ENCODE data around the gene ARIH1.
A peak's percentile ranks its signal among the peaks of the same experiment; 100 is the strongest.

ARIH1 gene

GRCh38 chr15:72497402-72497801 is 23.3 kb downstream of the ARIH1 start:
- H3K36me3 Mint-ChIP-seq: peaks cover 34% of the 10 kb centered on the region
- ATAC-seq: no peak
- DNase-seq (ENCODE audit: low spot score in 2 of 2): no peak
- no peak overlapping the region for H3K4me3 Mint-ChIP-seq
- peak overlapping the region; percentile 67 for H3K27ac Mint-ChIP-seq
- no peaks in the 10 kb centered on the region for H3K9me3 Mint-ChIP-seq
- H3K4me1 Mint-ChIP-seq: peaks cover 39% of the 10 kb centered on the region

- Mint-ChIP-seq H3K36me3 (peaks cover 30% of the 10 kb centered on the region), H3K4me3 (no peak overlapping the region), H3K9me3 (no peaks in the 10 kb centered on the region), H3K4me1 (peaks cover 29% of the 10 kb centered on the region), H3K27ac (no peak overlapping the region)
- no peak for ATAC-seq
- DNase-seq (ENCODE audit: low spot score in 2 of 2): no peak
Observed at GRCh38 chr15:72502220-72502809, 28.2 kb downstream of the ARIH1 start.

- Mint-ChIP-seq H3K27ac (peak overlapping the region; percentile 24), H3K9me3 (no peaks in the 10 kb centered on the region), H3K4me3 (no peak overlapping the region), H3K36me3 (peaks cover 30% of the 10 kb centered on the region), H3K4me1 (peaks cover 25% of the 10 kb centered on the region)
- ATAC-seq: no peak
- no peak for DNase-seq (ENCODE audit: low spot score in 2 of 2)
Observed at GRCh38 chr15:72503147-72503546, 29.0 kb downstream of the ARIH1 start.

- DNase-seq (ENCODE audit: low spot score in 2 of 2) (no peak), ATAC-seq (no peak)
- Mint-ChIP-seq H3K4me1 (peaks cover 43% of the 10 kb centered on the region), H3K9me3 (no peaks in the 10 kb centered on the region), H3K36me3 (no peaks in the 10 kb centered on the region), H3K27ac (no peak overlapping the region), H3K4me3 (no peak overlapping the region)
Observed at GRCh38 chr15:72507402-72508092, 33.4 kb downstream of the ARIH1 start.

- H3K4me1 Mint-ChIP-seq: peaks cover 40% of the 10 kb centered on the region
- no peaks in the 10 kb centered on the region for H3K36me3 Mint-ChIP-seq
- no peak overlapping the region for H3K27ac Mint-ChIP-seq
- ATAC-seq: no peak
- no peak for DNase-seq (ENCODE audit: low spot score in 2 of 2)
- no peak overlapping the region for H3K4me3 Mint-ChIP-seq
- H3K9me3 Mint-ChIP-seq: no peaks in the 10 kb centered on the region
Observed at GRCh38 chr15:72509484-72509883, 35.4 kb downstream of the ARIH1 start.

- H3K27ac Mint-ChIP-seq: no peak overlapping the region
- H3K4me3 Mint-ChIP-seq: no peak overlapping the region
- ATAC-seq: no peak
- no peaks in the 10 kb centered on the region for H3K36me3 Mint-ChIP-seq
- no peaks in the 10 kb centered on the region for H3K9me3 Mint-ChIP-seq
- peaks cover 48% of the 10 kb centered on the region for H3K4me1 Mint-ChIP-seq
- no peak for DNase-seq (ENCODE audit: low spot score in 2 of 2)
Observed at GRCh38 chr15:72511536-72511935, 37.4 kb downstream of the ARIH1 start.

GRCh38 chr15:72515591-72516389 is 41.7 kb downstream of the ARIH1 start:
- Mint-ChIP-seq H3K9me3 (no peaks in the 10 kb centered on the region), H3K4me3 (no peak overlapping the region), H3K4me1 (peaks cover 51% of the 10 kb centered on the region), H3K36me3 (peaks cover 30% of the 10 kb centered on the region), H3K27ac (no peak overlapping the region)
- no peak for DNase-seq (ENCODE audit: low spot score in 2 of 2)
- ATAC-seq: no peak

GRCh38 chr15:72516777-72517176 is 42.6 kb downstream of the ARIH1 start:
- Mint-ChIP-seq H3K4me1 (peaks cover 48% of the 10 kb centered on the region), H3K9me3 (no peaks in the 10 kb centered on the region), H3K4me3 (no peak overlapping the region), H3K27ac (peak overlapping the region; percentile 13), H3K36me3 (peaks cover 36% of the 10 kb centered on the region)
- DNase-seq (ENCODE audit: low spot score in 2 of 2) (no peak), ATAC-seq (no peak)

GRCh38 chr15:72521682-72522081 is 47.6 kb downstream of the ARIH1 start:
- peaks cover 23% of the 10 kb centered on the region for H3K4me1 Mint-ChIP-seq
- no peak for DNase-seq (ENCODE audit: low spot score in 2 of 2)
- no peak overlapping the region for H3K4me3 Mint-ChIP-seq
- no peak overlapping the region for H3K27ac Mint-ChIP-seq
- peaks cover 72% of the 10 kb centered on the region for H3K36me3 Mint-ChIP-seq
- H3K9me3 Mint-ChIP-seq: no peaks in the 10 kb centered on the region
- no peak for ATAC-seq

GRCh38 chr15:72532991-72533601 is 59.0 kb downstream of the ARIH1 start:
- no peak for ATAC-seq
- Mint-ChIP-seq H3K4me1 (peaks cover 27% of the 10 kb centered on the region), H3K36me3 (no peaks in the 10 kb centered on the region), H3K9me3 (no peaks in the 10 kb centered on the region), H3K4me3 (no peak overlapping the region), H3K27ac (no peak overlapping the region)
- DNase-seq (ENCODE audit: low spot score in 2 of 2): no peak

GRCh38 chr15:72534523-72534922 is 60.4 kb downstream of the ARIH1 start:
- H3K36me3 Mint-ChIP-seq: no peaks in the 10 kb centered on the region
- peaks cover 22% of the 10 kb centered on the region for H3K4me1 Mint-ChIP-seq
- peaks cover 4% of the 10 kb centered on the region for H3K9me3 Mint-ChIP-seq
- no peak overlapping the region for H3K4me3 Mint-ChIP-seq
- H3K27ac Mint-ChIP-seq: no peak overlapping the region
- DNase-seq (ENCODE audit: low spot score in 2 of 2) (no peak), ATAC-seq (peak; percentile 61)

GRCh38 chr15:72535911-72536310 is 61.8 kb downstream of the ARIH1 start:
- Mint-ChIP-seq H3K4me3 (no peak overlapping the region), H3K9me3 (peaks cover 7% of the 10 kb centered on the region), H3K4me1 (peaks cover 21% of the 10 kb centered on the region), H3K27ac (no peak overlapping the region), H3K36me3 (no peaks in the 10 kb centered on the region)
- no peak for DNase-seq (ENCODE audit: low spot score in 2 of 2)
- no peak for ATAC-seq

- Mint-ChIP-seq H3K9me3 (peaks cover 8% of the 10 kb centered on the region), H3K4me3 (no peak overlapping the region), H3K36me3 (no peaks in the 10 kb centered on the region), H3K4me1 (peaks cover 27% of the 10 kb centered on the region), H3K27ac (no peak overlapping the region)
- ATAC-seq (no peak), DNase-seq (ENCODE audit: low spot score in 2 of 2) (no peak)
Observed at GRCh38 chr15:72536506-72536905, 62.4 kb downstream of the ARIH1 start.

- no peak for ATAC-seq
- Mint-ChIP-seq H3K27ac (no peak overlapping the region), H3K4me1 (peaks cover 28% of the 10 kb centered on the region)
Observed at GRCh38 chr15:72538931-72539330, 64.8 kb downstream of the ARIH1 start.

GRCh38 chr15:72540606-72541237 is 66.6 kb downstream of the ARIH1 start:
- Mint-ChIP-seq H3K27ac (no peak overlapping the region), H3K9me3 (peaks cover 8% of the 10 kb centered on the region), H3K4me3 (no peak overlapping the region), H3K4me1 (peaks cover 13% of the 10 kb centered on the region), H3K36me3 (no peaks in the 10 kb centered on the region)
- ATAC-seq (no peak), DNase-seq (ENCODE audit: low spot score in 2 of 2) (no peak)

More at GRCh38 chr15:72538931-72539330, 64.8 kb downstream of the ARIH1 start:
- Mint-ChIP-seq H3K36me3 (no peaks in the 10 kb centered on the region), H3K4me3 (no peak overlapping the region), H3K9me3 (peaks cover 8% of the 10 kb centered on the region)
- no peak for DNase-seq (ENCODE audit: low spot score in 2 of 2)
